Measurements from ENCODE around the gene TBC1D4. TPM values are rescaled to one million over a fixed set of nuclear protein-coding genes. Genes with fewer than 3 reads are reported as not detected.

Gene TBC1D4
- total and polyA plus RNA-seq, 2 experiments from 2014 or later: 5.5 to 13.5 TPM

- WGBS, 2 experiments (ENCODE audit: low coverage in 1 of 2, low lambda C conversion rate in 2 of 2, missing lambda C conversion rate in 2 of 2): 92 to 93% methylated on average over 2 of the region's 2 CpGs
- no peak for TF ChIP-seq EZH2phosphoT487 (IDR thresholded peaks at IDR 0.05; ENCODE audit: insufficient read depth, low read depth)
- TF ChIP-seq EZH2 (IDR thresholded peaks at IDR 0.05; ENCODE audit: insufficient read depth, poor library complexity, severe bottlenecking): no peak
- no peaks in the 10 kb centered on the region for H3K9me2 ChIP-seq (ENCODE audit: insufficient read depth)
- H3K79me2 ChIP-seq (ENCODE audit: insufficient read depth): peaks cover 21% of the 10 kb centered on the region
- no peak overlapping the region for H3K4me3 ChIP-seq
- no peak overlapping the region for H3K9ac ChIP-seq
- H4K20me1 ChIP-seq (ENCODE audit: insufficient read depth): 0 out of 2 replicates have a peak, but pooled peaks cover 2% of the 10 kb centered on the region
- DNase-seq: no peak
- no peaks in the 10 kb centered on the region for H3K9me3 ChIP-seq (ENCODE audit: low read depth)
- no peak overlapping the region for H3K4me2 ChIP-seq (ENCODE audit: unreplicated experiment)
- no peaks in the 10 kb centered on the region for H3K27me3 ChIP-seq (replicated peaks; ENCODE audit: insufficient read depth)
- in situ Hi-C loops (cut with MboI): no loop called here
- H2AFZ ChIP-seq: no peak overlapping the region
- H3F3A ChIP-seq (ENCODE audit: insufficient read depth): no peaks in the 10 kb centered on the region
- no peaks in the 10 kb centered on the region for H3K36me3 ChIP-seq (ENCODE audit: low read depth)
- no peak overlapping the region for H3K27ac ChIP-seq
- H3K4me1 ChIP-seq (ENCODE audit: insufficient read depth): no peaks in the 10 kb centered on the region
These were observed 82.6 kb downstream of the TBC1D4 start for GRCh38 chr13:75399168-75399878.

GRCh38 chr13:75398072-75398471, 83.9 kb downstream of the TBC1D4 start:
- no peaks in the 10 kb centered on the region for H3K4me1 ChIP-seq (ENCODE audit: insufficient read depth)
- in situ Hi-C loops (cut with MboI): no loop called here
- no peak for TF ChIP-seq EZH2 (IDR thresholded peaks at IDR 0.05; ENCODE audit: insufficient read depth, poor library complexity, severe bottlenecking)
- TF ChIP-seq EZH2phosphoT487 (IDR thresholded peaks at IDR 0.05; ENCODE audit: insufficient read depth, low read depth): no peak
- no peaks in the 10 kb centered on the region for H3K27me3 ChIP-seq (replicated peaks; ENCODE audit: insufficient read depth)
- no peak overlapping the region for H3K9ac ChIP-seq
- H3F3A ChIP-seq (ENCODE audit: insufficient read depth): no peaks in the 10 kb centered on the region
- no peak overlapping the region for H3K4me2 ChIP-seq (ENCODE audit: unreplicated experiment)
- H3K4me3 ChIP-seq: no peak overlapping the region
- no peak for DNase-seq
- 87% methylated on average over 6 of the region's 6 CpGs for WGBS, 2 experiments (ENCODE audit: low coverage in 1 of 2, low lambda C conversion rate in 2 of 2, missing lambda C conversion rate in 2 of 2)
- no peaks in the 10 kb centered on the region for H3K36me3 ChIP-seq (ENCODE audit: low read depth)
- H3K9me2 ChIP-seq (ENCODE audit: insufficient read depth): no peaks in the 10 kb centered on the region
- H3K27ac ChIP-seq: no peak overlapping the region
- H3K79me2 ChIP-seq (ENCODE audit: insufficient read depth): peaks cover 19% of the 10 kb centered on the region
- H4K20me1 ChIP-seq (ENCODE audit: insufficient read depth): no peaks in the 10 kb centered on the region
- H3K9me3 ChIP-seq (ENCODE audit: low read depth): no peaks in the 10 kb centered on the region
- H2AFZ ChIP-seq: no peak overlapping the region

- in situ Hi-C loops (cut with MboI): no loop called here
- Histone ChIP-seq H3K9me3 (ENCODE audit: low read depth) (no peaks in the 10 kb centered on the region), H3K4me2 (ENCODE audit: unreplicated experiment) (no peak overlapping the region), H3K79me2 (ENCODE audit: insufficient read depth) (peaks cover 20% of the 10 kb centered on the region), H3K27me3 (replicated peaks; ENCODE audit: insufficient read depth) (no peaks in the 10 kb centered on the region), H3K4me1 (ENCODE audit: insufficient read depth) (no peaks in the 10 kb centered on the region), H3K9me2 (ENCODE audit: insufficient read depth) (no peaks in the 10 kb centered on the region), H2AFZ (no peak overlapping the region), H4K20me1 (ENCODE audit: insufficient read depth) (no peaks in the 10 kb centered on the region), H3K9ac (no peak overlapping the region), H3F3A (ENCODE audit: insufficient read depth) (no peaks in the 10 kb centered on the region), H3K27ac (no peak overlapping the region), H3K4me3 (no peak overlapping the region), H3K36me3 (ENCODE audit: low read depth) (no peaks in the 10 kb centered on the region)
- no peak for DNase-seq
- TF ChIP-seq EZH2 (IDR thresholded peaks at IDR 0.05; ENCODE audit: insufficient read depth, poor library complexity, severe bottlenecking) (no peak), EZH2phosphoT487 (IDR thresholded peaks at IDR 0.05; ENCODE audit: insufficient read depth, low read depth) (no peak)
- 86 to 90% methylated on average over 4 of the region's 4 CpGs for WGBS, 2 experiments (ENCODE audit: low coverage in 1 of 2, low lambda C conversion rate in 2 of 2, missing lambda C conversion rate in 2 of 2)
These were observed 86.1 kb downstream of the TBC1D4 start for GRCh38 chr13:75395901-75396300.

- H3K4me1 ChIP-seq (ENCODE audit: insufficient read depth): no peaks in the 10 kb centered on the region
- H3K27ac ChIP-seq: no peak overlapping the region
- H3K9me3 ChIP-seq (ENCODE audit: low read depth): no peaks in the 10 kb centered on the region
- H3K27me3 ChIP-seq (replicated peaks; ENCODE audit: insufficient read depth): no peaks in the 10 kb centered on the region
- no peak overlapping the region for H2AFZ ChIP-seq
- no peaks in the 10 kb centered on the region for H3K9me2 ChIP-seq (ENCODE audit: insufficient read depth)
- H3F3A ChIP-seq (ENCODE audit: insufficient read depth): no peaks in the 10 kb centered on the region
- no peak for DNase-seq
- in situ Hi-C loops (cut with MboI): no loop called here
- no peak overlapping the region for H3K4me3 ChIP-seq
- H4K20me1 ChIP-seq (ENCODE audit: insufficient read depth): no peaks in the 10 kb centered on the region
- 89 to 93% methylated on average over 5 of the region's 5 CpGs for WGBS, 2 experiments (ENCODE audit: low coverage in 1 of 2, low lambda C conversion rate in 2 of 2, missing lambda C conversion rate in 2 of 2)
- peaks cover 20% of the 10 kb centered on the region for H3K79me2 ChIP-seq (ENCODE audit: insufficient read depth)
- H3K9ac ChIP-seq: no peak overlapping the region
- TF ChIP-seq EZH2phosphoT487 (IDR thresholded peaks at IDR 0.05; ENCODE audit: insufficient read depth, low read depth): no peak
- no peak for TF ChIP-seq EZH2 (IDR thresholded peaks at IDR 0.05; ENCODE audit: insufficient read depth, poor library complexity, severe bottlenecking)
- no peaks in the 10 kb centered on the region for H3K36me3 ChIP-seq (ENCODE audit: low read depth)
- no peak overlapping the region for H3K4me2 ChIP-seq (ENCODE audit: unreplicated experiment)
These were observed 86.9 kb downstream of the TBC1D4 start for GRCh38 chr13:75395066-75395465.

Measured in GM23248 (cell line).